HFF-Myc (cell line): ENCODE results near the gene FSD1.

Experiments used
- DNase-seq: peaks from one replicate; pipeline ENCODE4 v3.0.0-alpha.2; 2011; ENCODE audit warnings: low read depth; ENCODE audit errors: extremely low read depth
- H3K4me3 ChIP-seq: replicated peaks from 2 replicates; pipeline ENCODE4 v1.5.1; 2011; ENCODE audit warnings: low read depth, mild to moderate bottlenecking, control low read depth, low read length
- CTCF ChIP-seq: IDR thresholded peaks from 2 replicates; pipeline ENCODE4 v1.5.1; 2012; ENCODE audit warnings: mild to moderate bottlenecking, low read depth, low read length, control low read depth; ENCODE audit errors: missing control alignments

FSD1 gene

DNA sequence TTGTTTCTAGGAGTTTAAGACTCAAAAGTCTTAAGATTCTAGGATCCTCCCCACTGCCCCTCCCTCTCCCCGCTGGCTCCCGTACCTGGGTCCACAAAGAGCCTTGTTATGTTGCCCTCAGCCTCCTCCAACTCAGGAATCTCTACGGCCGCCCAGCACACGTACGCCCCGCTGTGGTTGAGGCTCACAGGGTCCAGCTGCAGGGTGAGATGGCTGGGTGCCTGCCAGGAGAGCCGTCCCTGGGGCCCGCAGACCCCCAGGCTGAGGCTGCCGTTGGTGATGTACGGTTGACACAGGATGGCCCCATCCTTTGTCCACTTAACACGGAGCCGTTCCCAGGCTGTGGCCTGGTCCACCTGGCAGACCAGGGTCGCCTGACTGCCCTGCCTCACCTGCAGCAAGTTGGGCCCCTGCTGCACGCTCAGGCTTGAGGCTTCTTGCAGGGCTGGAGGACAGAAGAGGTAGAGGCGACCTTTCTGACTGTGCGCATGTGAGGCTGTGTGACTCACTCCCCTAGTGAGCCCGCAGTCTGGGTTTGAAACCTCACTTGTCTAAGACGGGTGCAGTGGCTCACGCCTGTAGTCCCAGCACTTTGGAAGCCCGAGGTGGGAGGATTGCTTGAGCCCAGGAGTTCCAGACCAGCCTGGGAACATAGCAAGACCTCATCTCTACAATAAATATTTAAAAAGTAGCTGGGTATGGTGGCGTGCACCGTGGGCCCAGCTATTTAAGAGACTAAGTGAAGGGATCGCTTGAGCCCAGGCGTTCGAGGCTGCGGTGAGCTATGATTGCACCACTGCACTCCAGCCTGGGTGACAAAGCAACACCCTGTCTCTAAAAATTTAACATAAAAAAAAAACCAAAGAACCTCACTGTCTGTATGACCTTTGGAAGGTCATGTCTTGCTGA is 6.2 kb upstream of the FSD1 start:
- no peak overlapping the region for H3K4me3 ChIP-seq
- DNase-seq, result no peak
- TF ChIP-seq CTCF, result no peak

- no peak overlapping the region for H3K4me3 ChIP-seq
- DNase-seq, result no peak
- TF ChIP-seq CTCF, result no peak
Measured at GRCh38 chr19:4298810-4299550, 5.4 kb upstream of the FSD1 start.

DNA sequence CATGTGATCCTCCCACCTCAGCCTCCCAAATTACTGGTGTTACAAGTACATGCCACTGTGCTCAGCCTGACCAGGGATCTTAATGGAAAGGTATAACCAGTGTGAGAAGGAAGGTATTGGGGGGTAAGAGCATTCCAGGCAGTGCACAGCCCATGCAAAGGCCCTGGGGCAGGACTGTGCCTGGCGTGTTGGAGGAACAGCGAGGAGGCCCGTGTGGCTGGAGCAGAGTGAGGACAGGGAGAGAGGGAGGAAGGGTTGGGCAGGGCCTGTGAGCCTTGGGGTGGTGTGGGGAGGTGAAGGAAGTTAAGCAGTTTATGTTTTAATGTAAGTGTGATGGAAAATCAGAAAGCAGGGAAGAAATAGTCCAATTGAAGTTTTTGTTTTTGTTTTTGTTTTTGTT is 3.8 kb upstream of the FSD1 start:
- H3K4me3 ChIP-seq, result no peak overlapping the region
- no peak for DNase-seq
- no peak for TF ChIP-seq CTCF

GRCh38 chr19:4301590-4302242 is 2.7 kb upstream of the FSD1 start:
- DNase-seq, result no peak
- no peak for TF ChIP-seq CTCF
- H3K4me3 ChIP-seq, result no peak overlapping the region

DNA sequence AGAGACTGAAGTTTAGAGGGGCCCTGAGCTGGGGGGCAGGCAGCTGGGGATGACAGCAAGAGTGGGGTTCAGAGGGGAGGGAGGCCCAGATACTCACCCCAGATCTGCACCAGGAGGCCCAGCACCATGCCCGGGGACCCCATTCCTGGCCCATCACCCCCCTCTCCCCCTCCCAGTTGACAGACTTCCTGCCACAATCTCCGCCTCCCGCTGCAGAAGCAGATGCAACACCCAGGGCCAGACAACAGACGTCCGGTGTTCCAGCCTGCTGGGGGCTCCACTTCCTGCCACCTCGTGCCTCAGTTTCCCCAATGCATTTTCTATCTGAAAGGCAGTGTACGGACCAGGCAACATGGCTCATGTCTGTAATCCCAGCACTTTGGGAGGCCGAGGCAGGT is 2.2 kb upstream of the FSD1 start, which contains the start of gene TMIGD2:
Gene TMIGD2 (minus strand): TSS at position 147 of the 398 bp plus-strand sequence. CDS start 4 bp downstream, at position 143.
- H3K4me3 ChIP-seq, result no peak within 1 kb of the TSS
- TF ChIP-seq CTCF, result no peak
- no peak for DNase-seq

DNA sequence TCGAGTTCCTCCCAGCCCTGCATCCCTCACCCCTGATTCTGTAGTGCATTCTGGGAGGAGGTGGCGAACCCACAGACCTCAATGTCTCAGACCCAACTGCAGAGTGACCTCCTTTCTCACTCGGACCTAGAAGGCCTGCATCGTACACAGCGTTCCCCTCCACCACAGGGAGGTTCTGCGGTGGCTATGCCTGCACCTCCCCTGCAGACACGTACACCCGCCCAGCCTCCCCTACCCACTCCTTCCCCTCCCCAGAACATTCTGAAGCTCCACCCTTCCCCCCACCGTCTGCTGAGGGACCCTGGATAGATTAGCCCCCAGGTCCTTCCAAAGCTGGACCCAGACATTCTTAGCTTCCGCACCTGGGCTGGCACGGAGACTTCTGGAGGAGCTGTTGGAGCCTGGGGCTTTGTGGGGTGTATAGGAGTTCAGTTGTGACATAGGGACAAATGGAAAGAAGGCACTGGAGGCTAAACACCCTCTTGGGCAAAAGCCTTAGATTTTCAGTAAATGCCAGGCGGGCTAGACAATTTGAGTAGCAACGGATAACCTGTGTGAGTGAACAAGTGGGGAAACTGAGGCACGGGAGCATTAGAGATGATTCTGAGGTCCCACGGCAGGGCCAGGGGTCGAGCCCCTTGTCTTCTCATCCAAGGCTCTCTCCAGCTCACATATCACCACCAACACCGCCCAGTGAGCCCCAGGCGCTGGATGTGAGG is 420 bp upstream of the FSD1 start:
- peak overlapping the region; percentile 35 for H3K4me3 ChIP-seq
- TF ChIP-seq CTCF, result no peak

More for the DNA sequence above, 420 bp upstream of the FSD1 start:
- no peak for DNase-seq
